GM12878 (cell line): ENCODE measurements around the gene TMEM72. TPM values are rescaled to one million over a fixed set of nuclear protein-coding genes. Genes with fewer than 3 reads are reported as not detected.
A peak's percentile ranks its signal among the peaks of the same experiment; 100 is the strongest.

ENCODE experiments used
- BACH1 ChIP-seq: fragments of 450-650 bp; IDR thresholded peaks from 2 replicates; pipeline ENCODE4 v1.6.1; 2017; ENCODE audit warnings: mild to moderate bottlenecking, borderline replicate concordance
- BMI1 ChIP-seq: fragments of 450-650 bp; IDR thresholded peaks from 2 replicates; pipeline ENCODE4 v1.6.1; 2016; ENCODE audit warnings: mild to moderate bottlenecking, moderate library complexity, borderline replicate concordance
- BRCA1 ChIP-seq: IDR thresholded peaks from 2 replicates; pipeline ENCODE4 v1.6.1; 2011; ENCODE audit warnings: low read depth, low read length, improper control_type of control experiment
- CHD2 ChIP-seq: IDR thresholded peaks from 2 replicates; pipeline ENCODE4 v1.6.1; 2011; ENCODE audit warnings: low read depth, low read length, improper control_type of control experiment, borderline replicate concordance
- GATAD2B ChIP-seq: fragments of 450-650 bp; conservative IDR thresholded peaks from 2 replicates; pipeline ENCODE4 v1.6.1; 2017; ENCODE audit warnings: low read depth, mild to moderate bottlenecking, moderate library complexity
- KAT2A ChIP-seq: conservative IDR thresholded peaks from 2 replicates; pipeline ENCODE4 v1.6.1; 2011; ENCODE audit warnings: low read depth, low read length; ENCODE audit not compliant: control insufficient read depth
- SMAD1 ChIP-seq: fragments of 450-650 bp; IDR thresholded peaks from 2 replicates; pipeline ENCODE4 v1.6.1; 2018; ENCODE audit warnings: mild to moderate bottlenecking, low read depth; ENCODE audit not compliant: partially characterized antibody
- SMAD5 ChIP-seq: IDR thresholded peaks from 2 replicates; pipeline ENCODE4 v1.6.1; 2016; ENCODE audit warnings: antibody characterized with exemption, low read depth
- STAT3 ChIP-seq: IDR thresholded peaks from 2 replicates; pipeline ENCODE4 v1.6.1; 2011; ENCODE audit warnings: low read depth, low read length, improper control_type of control experiment
- SUZ12 ChIP-seq: fragments of 200-600 bp; sonication (generic); IDR thresholded peaks from one replicate; pipeline ENCODE4 v1.6.1; 2018; ENCODE audit warnings: antibody characterized with exemption, mild to moderate bottlenecking; ENCODE audit not compliant: unreplicated experiment
- TCF3 ChIP-seq: IDR thresholded peaks from 2 replicates; pipeline ENCODE4 v1.6.1; 2012; ENCODE audit warnings: low read depth, mild to moderate bottlenecking, low read length, borderline replicate concordance; ENCODE audit not compliant: insufficient read depth
- TCF7 ChIP-seq: IDR thresholded peaks from 2 replicates; pipeline ENCODE4 v1.6.1; 2014; ENCODE audit warnings: antibody characterized with exemption, borderline replicate concordance
- ZNF217 ChIP-seq: fragments of 450-650 bp; IDR thresholded peaks from 2 replicates; pipeline ENCODE4 v1.6.1; 2017; ENCODE audit warnings: antibody characterized with exemption, mild to moderate bottlenecking
- ZSCAN29 ChIP-seq: fragments of 450-650 bp; IDR thresholded peaks from 2 replicates; pipeline ENCODE4 v1.6.1; 2017; ENCODE audit warnings: mild to moderate bottlenecking, moderate library complexity
- ZZZ3 ChIP-seq: IDR thresholded peaks from 2 replicates; pipeline ENCODE4 v1.6.1; 2011; ENCODE audit warnings: low read depth; ENCODE audit not compliant: control insufficient read depth, insufficient read length
- polyA plus RNA-seq, 11 experiments: library from polyadenylated mRNA; depleted of rRNA in 4 of 11; unstranded in 6 of 11; stranded (reverse) in 5 of 11; fragments of >200 nt; fragmentation: Nextera tagmentation in 4 of 11; fragmentation: Illumina TruSeq in 1 of 11; extraction: Ambion mirVana in 4 of 11; extraction: Trizol in 1 of 11; gene quantifications; 1 replicate in 1 of 11; 2 replicates in 10 of 11; pipeline versions ENCODE4 v1.2.1 to v1.2.3, GENCODE V29; 2011 to 2016; ENCODE audit warnings: inconsistent platforms in 2 of 11, missing spikeins in 2 of 11, low read depth in 1 of 11
- total RNA-seq, 4 experiments: library from RNA; depleted of rRNA in 3 of 4; stranded (reverse); fragments of >200 nt in 3 of 4; fragmentation: Illumina TruSeq in 1 of 4; extraction: Trizol in 1 of 4; gene quantifications; 2 replicates each; pipeline versions ENCODE4 v1.2.1 to v1.2.3, GENCODE V29; 2013 to 2021
- TF ChIP-seq, protein P1 (sequence below): IDR thresholded peaks from 2 replicates; pipeline ENCODE4 v1.6.1; 2012; ENCODE audit warnings: low read depth, low read length, improper control_type of control experiment
- TF ChIP-seq, protein P2 (sequence below): fragments of 450-650 bp; IDR thresholded peaks from 2 replicates; pipeline ENCODE4 v1.6.1; 2016; ENCODE audit warnings: mild to moderate bottlenecking
- TF ChIP-seq, protein P3 (sequence below): fragments of 450-650 bp; IDR thresholded peaks from 2 replicates; pipeline ENCODE4 v1.6.1; 2017; ENCODE audit warnings: mild to moderate bottlenecking, moderate library complexity
- TF ChIP-seq, protein P4 (sequence below): IDR thresholded peaks from 2 replicates; pipeline ENCODE4 v1.6.1; 2012; ENCODE audit warnings: improper control_type of control experiment, low read depth, low read length; ENCODE audit not compliant: insufficient replicate concordance

TMEM72 gene
- total and polyA plus RNA-seq, 10 of the 15 experiments (the other 5 are each of a cell fraction or from before 2014, with no cell fraction given) = 0.12 TPM; not detected in 9

DNA sequence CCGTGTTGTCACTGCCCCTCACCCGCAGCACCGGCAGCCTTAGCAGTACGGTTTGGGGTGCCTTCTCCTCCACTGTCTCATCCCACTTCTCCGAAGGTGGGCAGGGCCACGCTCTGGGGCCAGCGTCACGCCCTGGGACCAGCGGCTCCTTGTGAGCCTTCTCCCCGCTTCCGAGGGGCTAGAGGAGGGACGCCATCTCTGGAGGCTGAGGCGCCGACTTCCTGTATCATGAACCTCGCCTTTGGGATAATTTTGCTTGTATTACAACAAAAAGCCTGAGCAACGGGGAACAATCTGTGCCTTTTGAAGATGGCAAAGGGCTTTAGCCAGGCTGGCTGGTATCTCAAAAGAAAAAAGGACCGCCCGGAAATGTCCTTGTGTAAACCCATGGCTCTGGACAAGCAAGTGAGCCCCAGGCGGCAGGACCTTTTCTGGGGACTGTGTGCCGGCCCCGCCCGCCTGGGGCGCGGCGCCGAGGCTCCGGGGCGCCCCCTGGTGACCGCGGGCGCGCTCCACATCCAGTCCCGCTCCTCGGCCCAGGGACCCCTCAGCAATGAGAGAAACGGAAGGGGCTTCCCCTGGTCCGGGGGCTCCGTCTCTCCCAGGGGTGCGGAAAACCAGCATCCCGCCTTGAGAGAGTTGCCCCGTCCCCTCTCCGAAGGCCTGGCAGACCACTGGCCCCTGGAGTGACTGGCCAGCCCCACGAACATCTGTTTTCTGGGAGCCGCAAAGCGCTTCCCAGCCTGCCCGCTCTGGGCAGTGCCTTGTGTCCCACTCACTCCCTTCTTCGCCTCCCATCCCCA is 63.7 kb downstream of the TMEM72 start (continued):
- TF ChIP-seq BRCA1 = 0 out of 2 replicates have a peak, but pooled peaks have one; percentile 15
- TF ChIP-seq GATAD2B = peak; percentile 59
- TF ChIP-seq TCF3 = 0 out of 2 replicates have a peak, but pooled peaks have one; percentile 24
- no peak for TF ChIP-seq SUZ12
- no peak for TF ChIP-seq ZZZ3
- TF ChIP-seq, protein P1, sequence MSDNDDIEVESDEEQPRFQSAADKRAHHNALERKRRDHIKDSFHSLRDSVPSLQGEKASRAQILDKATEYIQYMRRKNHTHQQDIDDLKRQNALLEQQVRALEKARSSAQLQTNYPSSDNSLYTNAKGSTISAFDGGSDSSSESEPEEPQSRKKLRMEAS = 0 out of 2 replicates have a peak, but pooled peaks have one; percentile 28
- no peak for TF ChIP-seq KAT2A
- no peak for TF ChIP-seq STAT3
- TF ChIP-seq, protein P2, sequence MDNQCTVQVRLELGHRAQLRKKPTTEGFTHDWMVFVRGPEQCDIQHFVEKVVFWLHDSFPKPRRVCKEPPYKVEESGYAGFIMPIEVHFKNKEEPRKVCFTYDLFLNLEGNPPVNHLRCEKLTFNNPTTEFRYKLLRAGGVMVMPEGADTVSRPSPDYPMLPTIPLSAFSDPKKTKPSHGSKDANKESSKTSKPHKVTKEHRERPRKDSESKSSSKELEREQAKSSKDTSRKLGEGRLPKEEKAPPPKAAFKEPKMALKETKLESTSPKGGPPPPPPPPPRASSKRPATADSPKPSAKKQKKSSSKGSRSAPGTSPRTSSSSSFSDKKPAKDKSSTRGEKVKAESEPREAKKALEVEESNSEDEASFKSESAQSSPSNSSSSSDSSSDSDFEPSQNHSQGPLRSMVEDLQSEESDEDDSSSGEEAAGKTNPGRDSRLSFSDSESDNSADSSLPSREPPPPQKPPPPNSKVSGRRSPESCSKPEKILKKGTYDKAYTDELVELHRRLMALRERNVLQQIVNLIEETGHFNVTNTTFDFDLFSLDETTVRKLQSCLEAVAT = no peak
- TF ChIP-seq ZNF217 = no peak
- 0 out of 2 replicates have a peak, but pooled peaks have one; percentile 39 for TF ChIP-seq CHD2
- no peak for TF ChIP-seq BMI1
- TF ChIP-seq BACH1 = no peak
- TF ChIP-seq ZSCAN29 = no peak
- TF ChIP-seq, protein P3, sequence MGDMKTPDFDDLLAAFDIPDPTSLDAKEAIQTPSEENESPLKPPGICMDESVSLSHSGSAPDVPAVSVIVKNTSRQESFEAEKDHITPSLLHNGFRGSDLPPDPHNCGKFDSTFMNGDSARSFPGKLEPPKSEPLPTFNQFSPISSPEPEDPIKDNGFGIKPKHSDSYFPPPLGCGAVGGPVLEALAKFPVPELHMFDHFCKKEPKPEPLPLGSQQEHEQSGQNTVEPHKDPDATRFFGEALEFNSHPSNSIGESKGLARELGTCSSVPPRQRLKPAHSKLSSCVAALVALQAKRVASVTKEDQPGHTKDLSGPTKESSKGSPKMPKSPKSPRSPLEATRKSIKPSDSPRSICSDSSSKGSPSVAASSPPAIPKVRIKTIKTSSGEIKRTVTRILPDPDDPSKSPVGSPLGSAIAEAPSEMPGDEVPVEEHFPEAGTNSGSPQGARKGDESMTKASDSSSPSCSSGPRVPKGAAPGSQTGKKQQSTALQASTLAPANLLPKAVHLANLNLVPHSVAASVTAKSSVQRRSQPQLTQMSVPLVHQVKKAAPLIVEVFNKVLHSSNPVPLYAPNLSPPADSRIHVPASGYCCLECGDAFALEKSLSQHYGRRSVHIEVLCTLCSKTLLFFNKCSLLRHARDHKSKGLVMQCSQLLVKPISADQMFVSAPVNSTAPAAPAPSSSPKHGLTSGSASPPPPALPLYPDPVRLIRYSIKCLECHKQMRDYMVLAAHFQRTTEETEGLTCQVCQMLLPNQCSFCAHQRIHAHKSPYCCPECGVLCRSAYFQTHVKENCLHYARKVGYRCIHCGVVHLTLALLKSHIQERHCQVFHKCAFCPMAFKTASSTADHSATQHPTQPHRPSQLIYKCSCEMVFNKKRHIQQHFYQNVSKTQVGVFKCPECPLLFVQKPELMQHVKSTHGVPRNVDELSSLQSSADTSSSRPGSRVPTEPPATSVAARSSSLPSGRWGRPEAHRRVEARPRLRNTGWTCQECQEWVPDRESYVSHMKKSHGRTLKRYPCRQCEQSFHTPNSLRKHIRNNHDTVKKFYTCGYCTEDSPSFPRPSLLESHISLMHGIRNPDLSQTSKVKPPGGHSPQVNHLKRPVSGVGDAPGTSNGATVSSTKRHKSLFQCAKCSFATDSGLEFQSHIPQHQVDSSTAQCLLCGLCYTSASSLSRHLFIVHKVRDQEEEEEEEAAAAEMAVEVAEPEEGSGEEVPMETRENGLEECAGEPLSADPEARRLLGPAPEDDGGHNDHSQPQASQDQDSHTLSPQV = 0 out of 2 replicates have a peak, but pooled peaks have one; percentile 49
- TF ChIP-seq SMAD1 = no peak
- TF ChIP-seq, protein P4, sequence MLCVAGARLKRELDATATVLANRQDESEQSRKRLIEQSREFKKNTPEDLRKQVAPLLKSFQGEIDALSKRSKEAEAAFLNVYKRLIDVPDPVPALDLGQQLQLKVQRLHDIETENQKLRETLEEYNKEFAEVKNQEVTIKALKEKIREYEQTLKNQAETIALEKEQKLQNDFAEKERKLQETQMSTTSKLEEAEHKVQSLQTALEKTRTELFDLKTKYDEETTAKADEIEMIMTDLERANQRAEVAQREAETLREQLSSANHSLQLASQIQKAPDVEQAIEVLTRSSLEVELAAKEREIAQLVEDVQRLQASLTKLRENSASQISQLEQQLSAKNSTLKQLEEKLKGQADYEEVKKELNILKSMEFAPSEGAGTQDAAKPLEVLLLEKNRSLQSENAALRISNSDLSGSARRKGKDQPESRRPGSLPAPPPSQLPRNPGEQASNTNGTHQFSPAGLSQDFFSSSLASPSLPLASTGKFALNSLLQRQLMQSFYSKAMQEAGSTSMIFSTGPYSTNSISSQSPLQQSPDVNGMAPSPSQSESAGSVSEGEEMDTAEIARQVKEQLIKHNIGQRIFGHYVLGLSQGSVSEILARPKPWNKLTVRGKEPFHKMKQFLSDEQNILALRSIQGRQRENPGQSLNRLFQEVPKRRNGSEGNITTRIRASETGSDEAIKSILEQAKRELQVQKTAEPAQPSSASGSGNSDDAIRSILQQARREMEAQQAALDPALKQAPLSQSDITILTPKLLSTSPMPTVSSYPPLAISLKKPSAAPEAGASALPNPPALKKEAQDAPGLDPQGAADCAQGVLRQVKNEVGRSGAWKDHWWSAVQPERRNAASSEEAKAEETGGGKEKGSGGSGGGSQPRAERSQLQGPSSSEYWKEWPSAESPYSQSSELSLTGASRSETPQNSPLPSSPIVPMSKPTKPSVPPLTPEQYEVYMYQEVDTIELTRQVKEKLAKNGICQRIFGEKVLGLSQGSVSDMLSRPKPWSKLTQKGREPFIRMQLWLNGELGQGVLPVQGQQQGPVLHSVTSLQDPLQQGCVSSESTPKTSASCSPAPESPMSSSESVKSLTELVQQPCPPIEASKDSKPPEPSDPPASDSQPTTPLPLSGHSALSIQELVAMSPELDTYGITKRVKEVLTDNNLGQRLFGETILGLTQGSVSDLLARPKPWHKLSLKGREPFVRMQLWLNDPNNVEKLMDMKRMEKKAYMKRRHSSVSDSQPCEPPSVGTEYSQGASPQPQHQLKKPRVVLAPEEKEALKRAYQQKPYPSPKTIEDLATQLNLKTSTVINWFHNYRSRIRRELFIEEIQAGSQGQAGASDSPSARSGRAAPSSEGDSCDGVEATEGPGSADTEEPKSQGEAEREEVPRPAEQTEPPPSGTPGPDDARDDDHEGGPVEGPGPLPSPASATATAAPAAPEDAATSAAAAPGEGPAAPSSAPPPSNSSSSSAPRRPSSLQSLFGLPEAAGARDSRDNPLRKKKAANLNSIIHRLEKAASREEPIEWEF = no peak
- TF ChIP-seq SMAD5 = no peak
- TF ChIP-seq TCF7 = no peak
